CD4-positive, alpha-beta T cell treated with Interleukin-12 subunit alpha and Interleukin-12 subunit beta, for 1 hour (primary cell): ENCODE results near the gene ANO2.
"Not testable (repeated sequence)": the region's sequence is repeated elsewhere in the genome, so short reads cannot be mapped to it uniquely, and the experiment has no call there.

ENCODE experiments used
- DNase-seq: peaks from one replicate; pipeline ENCODE4 v3.0.0-alpha.2; 2020

ANO2 gene

GRCh38 chr12:5716201-5716600, 228.9 kb downstream of the ANO2 start:
- no peak for DNase-seq

GRCh38 chr12:5715021-5715420, 230.0 kb downstream of the ANO2 start:
- no peak for DNase-seq

GRCh38 chr12:5713599-5714081, 231.4 kb downstream of the ANO2 start:
- DNase-seq: no peak

GRCh38 chr12:5710260-5710878, 234.7 kb downstream of the ANO2 start:
- no peak for DNase-seq

GRCh38 chr12:5708371-5708770, 236.7 kb downstream of the ANO2 start:
- no peak for DNase-seq

GRCh38 chr12:5706247-5706646, 238.8 kb downstream of the ANO2 start:
- DNase-seq: no peak

- DNase-seq: no peak
Measured at GRCh38 chr12:5705791-5706190, 239.3 kb downstream of the ANO2 start.

GRCh38 chr12:5694759-5695409, 250.2 kb downstream of the ANO2 start:
- no peak for DNase-seq

- no peak for DNase-seq
Measured at GRCh38 chr12:5692850-5693249, 252.2 kb downstream of the ANO2 start.

- no peak for DNase-seq
Measured at GRCh38 chr12:5691943-5692342, 253.1 kb downstream of the ANO2 start.

GRCh38 chr12:5690240-5690639, 254.8 kb downstream of the ANO2 start:
- DNase-seq: no peak

- DNase-seq: no peak
Measured at GRCh38 chr12:5689773-5690172, 255.3 kb downstream of the ANO2 start.

- DNase-seq: no peak
Measured at GRCh38 chr12:5688226-5688625, 256.8 kb downstream of the ANO2 start.

- no peak for DNase-seq
Measured at GRCh38 chr12:5685935-5686334, 259.1 kb downstream of the ANO2 start.

- no peak for DNase-seq
Measured at GRCh38 chr12:5684989-5685388, 260.1 kb downstream of the ANO2 start.

- no peak for DNase-seq
Measured at GRCh38 chr12:5682581-5682980, 262.5 kb downstream of the ANO2 start.

GRCh38 chr12:5678176-5678575, 266.9 kb downstream of the ANO2 start:
- no peak for DNase-seq

GRCh38 chr12:5669624-5670023, 275.4 kb downstream of the ANO2 start:
- DNase-seq: not testable (repeated sequence)

- DNase-seq: no peak
Measured at GRCh38 chr12:5665615-5666014, 279.4 kb downstream of the ANO2 start.

- DNase-seq: no peak
Measured at GRCh38 chr12:5661811-5662210, 283.2 kb downstream of the ANO2 start.

GRCh38 chr12:5660238-5660637, 284.8 kb downstream of the ANO2 start:
- DNase-seq: no peak

GRCh38 chr12:5658339-5658941, 286.6 kb downstream of the ANO2 start:
- not testable (repeated sequence) for DNase-seq

GRCh38 chr12:5656836-5657235, 288.2 kb downstream of the ANO2 start:
- DNase-seq: no peak

GRCh38 chr12:5655120-5655519, 289.9 kb downstream of the ANO2 start:
- DNase-seq: no peak
